ENCODE data around the gene CCDC192.

DNA sequence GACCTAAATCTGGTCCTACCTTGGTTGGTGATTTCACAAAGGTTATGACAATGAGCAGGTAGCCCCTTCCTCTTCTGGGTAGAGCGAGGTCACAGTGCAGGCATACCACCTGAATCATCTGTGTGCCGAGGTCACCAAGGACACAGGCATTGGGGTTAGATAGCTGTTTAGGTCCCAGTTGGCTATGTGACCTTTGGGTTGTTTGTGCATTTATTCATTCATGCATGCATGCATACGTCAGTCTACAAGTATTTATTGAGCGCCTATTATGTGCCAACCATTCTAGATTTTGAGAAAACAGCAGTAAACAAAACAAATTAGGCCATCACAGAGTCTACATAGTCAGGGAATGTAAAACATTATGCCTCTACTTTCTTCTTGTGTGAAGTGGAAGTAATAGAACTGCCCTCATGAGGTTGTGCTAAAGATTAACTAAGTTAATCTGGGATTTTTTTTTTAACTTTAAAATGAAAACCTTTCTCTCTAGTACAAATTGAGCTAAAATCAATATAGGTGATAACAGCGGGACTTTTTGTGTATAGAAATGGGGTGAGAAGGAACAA is 275.6 kb downstream of the CCDC192 start:
- TF ChIP-seq, protein P1, sequence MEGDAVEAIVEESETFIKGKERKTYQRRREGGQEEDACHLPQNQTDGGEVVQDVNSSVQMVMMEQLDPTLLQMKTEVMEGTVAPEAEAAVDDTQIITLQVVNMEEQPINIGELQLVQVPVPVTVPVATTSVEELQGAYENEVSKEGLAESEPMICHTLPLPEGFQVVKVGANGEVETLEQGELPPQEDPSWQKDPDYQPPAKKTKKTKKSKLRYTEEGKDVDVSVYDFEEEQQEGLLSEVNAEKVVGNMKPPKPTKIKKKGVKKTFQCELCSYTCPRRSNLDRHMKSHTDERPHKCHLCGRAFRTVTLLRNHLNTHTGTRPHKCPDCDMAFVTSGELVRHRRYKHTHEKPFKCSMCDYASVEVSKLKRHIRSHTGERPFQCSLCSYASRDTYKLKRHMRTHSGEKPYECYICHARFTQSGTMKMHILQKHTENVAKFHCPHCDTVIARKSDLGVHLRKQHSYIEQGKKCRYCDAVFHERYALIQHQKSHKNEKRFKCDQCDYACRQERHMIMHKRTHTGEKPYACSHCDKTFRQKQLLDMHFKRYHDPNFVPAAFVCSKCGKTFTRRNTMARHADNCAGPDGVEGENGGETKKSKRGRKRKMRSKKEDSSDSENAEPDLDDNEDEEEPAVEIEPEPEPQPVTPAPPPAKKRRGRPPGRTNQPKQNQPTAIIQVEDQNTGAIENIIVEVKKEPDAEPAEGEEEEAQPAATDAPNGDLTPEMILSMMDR (conservative IDR thresholded peaks at IDR 0.05 in 1 of 2, IDR thresholded peaks at IDR 0.05 in 1 of 2; ENCODE audit: extremely low read depth in 1 of 2, insufficient read depth in 1 of 2, low read depth in 1 of 2, low read length in 2 of 2), result no peak
- no peak for TF ChIP-seq EZH2 (IDR thresholded peaks at IDR 0.05; ENCODE audit: borderline replicate concordance, low read length)

All from mammary epithelial cell (primary cell).